Umbilical cord (tissue), 2 donors: ENCODE measurements around the gene NCF4. TPM values are rescaled to one million over a fixed set of nuclear protein-coding genes. Genes with fewer than 3 reads are reported as not detected.
A peak's percentile ranks its signal among the peaks of the same experiment; 100 is the strongest.

ENCODE experiments used
- DNase-seq: peaks from one replicate; pipeline ENCODE4 v3.0.0-alpha.2; 2015; ENCODE audit warnings: low spot score
- total RNA-seq: library from RNA; depleted of rRNA; stranded (reverse); fragments of >200 nt; gene quantifications from one replicate; pipeline ENCODE4 v1.2.3, GENCODE V29; 2014; ENCODE audit warnings: low replicate concordance; ENCODE audit not compliant: insufficient read depth

The NCF4 gene
- total RNA-seq, 1 donor from 2014 or later, result 13.5 TPM

DNA sequence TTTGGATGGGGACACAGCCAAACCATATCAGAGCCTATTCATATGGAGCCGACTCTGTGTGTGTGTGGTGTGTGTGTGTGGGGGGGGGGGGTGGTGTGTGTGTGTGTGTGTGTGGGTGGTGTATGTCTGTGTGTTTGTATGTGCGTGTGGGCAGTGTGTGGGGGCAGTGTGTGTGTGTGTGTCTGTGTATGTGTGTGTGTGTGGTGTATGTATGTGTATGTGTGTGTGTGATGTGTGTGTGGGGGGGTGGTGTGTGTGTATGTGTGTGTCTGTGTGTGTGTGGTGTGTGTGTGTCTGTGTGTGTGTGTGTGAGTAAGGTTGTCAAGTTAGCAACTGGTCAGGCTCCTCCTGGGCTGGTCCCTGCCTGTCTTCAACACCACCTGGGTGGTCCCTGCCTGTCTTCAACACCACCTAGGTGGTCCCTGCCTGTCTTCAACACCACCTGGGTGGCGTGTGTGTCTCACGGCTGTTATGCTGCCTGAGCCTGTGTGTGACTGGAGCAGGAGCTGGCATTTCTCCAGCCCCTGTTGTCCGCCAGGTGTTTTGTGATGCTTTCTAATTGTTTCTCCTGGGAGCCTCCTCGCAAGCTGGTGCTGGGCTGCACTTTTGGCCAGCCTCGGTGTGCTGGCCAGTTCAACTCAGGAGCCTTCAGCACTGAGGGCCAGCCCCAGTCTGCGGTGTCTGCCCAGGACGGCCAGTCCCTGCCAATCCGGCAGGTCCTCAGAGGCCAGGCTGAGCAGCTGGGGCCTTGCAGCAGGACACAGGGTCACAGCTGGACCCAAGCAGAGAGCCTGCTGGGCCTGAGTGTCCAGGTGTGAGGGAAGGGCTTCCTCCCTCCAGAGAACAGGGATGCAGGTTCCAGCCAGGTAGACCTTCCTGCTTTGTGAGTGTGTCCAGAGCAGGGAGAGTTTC, 22.4 kb upstream of the NCF4 start:
- no peak for DNase-seq

DNA sequence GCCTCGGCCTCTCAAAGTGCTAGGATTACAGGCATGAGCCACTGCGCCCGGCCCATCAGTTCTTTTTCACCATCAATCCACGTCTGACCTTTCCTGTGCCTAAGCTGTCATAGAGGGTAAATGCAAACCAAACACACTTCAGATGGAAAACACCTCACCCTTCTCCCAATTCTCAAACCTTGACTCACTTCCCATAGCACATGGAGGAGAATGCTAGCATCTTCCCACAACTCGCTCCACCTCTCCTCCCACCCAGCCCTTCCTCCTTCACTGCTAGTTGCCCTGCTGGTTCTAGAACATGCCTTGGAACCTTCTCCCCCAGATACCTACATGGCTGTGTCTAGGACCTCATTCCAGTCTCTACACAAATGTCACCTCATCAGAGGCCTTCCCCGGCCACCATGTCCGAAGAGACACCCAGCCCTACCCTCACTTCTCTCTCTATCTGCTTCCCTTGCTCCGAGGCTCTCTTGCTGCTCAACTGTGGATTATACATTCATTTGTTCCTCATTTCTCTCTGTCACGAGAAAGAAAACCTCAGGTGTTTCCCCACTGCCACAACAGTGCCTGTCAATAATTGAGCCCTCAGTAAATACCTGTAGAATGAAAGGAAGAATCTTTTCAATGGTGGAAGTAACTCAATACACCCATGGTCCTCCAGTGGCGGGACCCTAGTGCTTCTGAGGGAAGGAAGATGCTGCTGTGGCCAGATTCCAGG, 21.3 kb upstream of the NCF4 start:
- DNase-seq, result no peak

DNA sequence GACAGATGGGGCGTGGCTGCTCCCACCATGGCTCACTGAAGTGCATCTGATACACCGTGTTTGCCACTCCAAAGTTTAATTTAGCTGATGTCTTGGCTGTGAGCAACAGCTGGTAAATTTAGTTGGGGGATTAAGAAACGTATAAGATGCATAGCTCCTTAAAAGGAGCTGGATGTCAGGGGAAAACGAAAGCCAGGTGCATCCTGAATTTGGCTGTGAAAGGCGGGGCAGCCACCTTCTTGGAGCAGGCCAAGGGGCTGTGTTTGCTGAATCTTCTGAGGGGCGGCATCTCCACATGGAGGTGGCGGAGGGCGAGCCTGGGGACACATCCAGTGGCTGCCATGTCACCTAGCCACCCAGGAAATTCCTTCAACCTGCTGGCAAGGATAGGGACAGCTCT, 20.7 kb upstream of the NCF4 start:
- no peak for DNase-seq

DNA sequence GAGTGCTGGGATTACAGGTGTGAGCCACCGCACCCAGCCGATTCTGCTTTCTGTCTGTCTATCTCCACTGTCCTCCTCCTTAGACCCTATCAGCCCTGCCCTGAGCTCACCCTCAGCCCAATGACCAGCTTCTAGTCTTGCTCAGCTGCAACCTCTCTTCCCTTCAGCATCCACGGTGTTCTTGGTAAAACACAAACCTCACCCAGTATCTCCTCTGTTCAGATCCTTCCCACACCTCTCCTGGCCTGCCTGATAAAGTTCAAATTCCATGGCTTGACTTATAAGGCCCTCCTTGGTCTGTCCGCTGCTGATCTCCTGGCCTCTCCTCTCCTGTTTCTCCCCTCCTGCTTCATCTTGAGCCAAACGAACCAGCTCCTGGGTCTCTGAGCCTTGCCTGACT, 14.5 kb upstream of the NCF4 start:
- no peak for DNase-seq

DNA sequence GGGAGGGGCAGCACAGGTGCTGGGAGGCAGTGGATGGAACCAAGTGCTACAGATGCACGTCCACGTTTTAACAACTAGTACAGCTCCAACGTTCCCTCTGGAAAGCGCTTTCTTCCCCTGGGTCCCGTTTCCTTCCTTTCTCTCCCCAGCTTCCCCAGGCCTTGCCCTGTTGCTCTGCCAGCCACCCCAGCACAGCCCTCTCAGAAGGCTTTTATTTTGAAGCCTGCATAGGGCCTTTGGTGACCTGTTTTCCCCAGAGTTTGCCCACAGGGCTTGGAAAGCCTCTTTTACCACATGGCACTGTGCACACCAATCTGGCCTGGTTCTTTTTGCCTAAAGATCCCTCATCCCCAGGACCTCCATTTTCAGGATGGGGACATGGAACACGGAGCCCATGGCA, 13.9 kb upstream of the NCF4 start:
- no peak for DNase-seq

DNA sequence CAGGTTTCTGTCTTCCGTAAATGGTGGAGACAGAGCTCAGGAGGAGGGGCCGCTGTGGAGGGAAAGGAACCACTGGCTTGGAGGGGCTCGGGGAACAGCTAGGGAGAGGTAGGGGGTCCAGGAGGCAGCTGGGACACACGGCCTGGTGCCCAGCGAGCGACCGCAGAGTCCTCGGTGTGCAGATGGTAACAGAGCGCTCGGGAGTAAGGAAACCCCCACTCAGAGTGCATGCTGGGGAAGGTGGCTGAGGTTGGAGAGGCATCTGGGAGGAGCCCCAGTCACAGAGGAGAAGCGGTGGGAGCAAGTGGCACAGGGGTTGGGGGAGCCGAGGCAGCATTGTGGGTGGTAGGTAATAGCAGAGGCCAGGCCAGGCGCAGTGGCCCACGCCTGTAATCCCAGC, 10.8 kb upstream of the NCF4 start:
- no peak for DNase-seq

DNA sequence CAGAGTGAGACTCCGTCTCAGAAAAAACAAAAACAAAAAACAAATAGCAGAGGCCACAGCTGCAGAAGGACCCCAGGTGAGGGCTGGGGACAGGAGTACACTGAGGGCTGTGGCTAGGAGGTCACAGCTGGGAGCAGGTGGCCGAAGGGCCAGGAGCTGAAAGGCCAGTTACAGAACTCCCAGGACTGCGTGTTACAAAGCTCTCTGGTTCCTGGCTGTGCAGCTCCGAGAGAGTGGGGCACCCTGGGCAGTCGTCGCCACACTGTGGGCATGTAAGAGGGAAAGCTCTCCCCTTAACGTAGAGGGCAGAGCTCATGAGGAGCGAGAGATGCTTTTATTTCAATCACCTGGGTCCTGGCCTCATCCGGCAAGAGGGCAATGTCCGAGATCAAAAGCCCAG, 10.1 kb upstream of the NCF4 start:
- DNase-seq, result no peak

DNA sequence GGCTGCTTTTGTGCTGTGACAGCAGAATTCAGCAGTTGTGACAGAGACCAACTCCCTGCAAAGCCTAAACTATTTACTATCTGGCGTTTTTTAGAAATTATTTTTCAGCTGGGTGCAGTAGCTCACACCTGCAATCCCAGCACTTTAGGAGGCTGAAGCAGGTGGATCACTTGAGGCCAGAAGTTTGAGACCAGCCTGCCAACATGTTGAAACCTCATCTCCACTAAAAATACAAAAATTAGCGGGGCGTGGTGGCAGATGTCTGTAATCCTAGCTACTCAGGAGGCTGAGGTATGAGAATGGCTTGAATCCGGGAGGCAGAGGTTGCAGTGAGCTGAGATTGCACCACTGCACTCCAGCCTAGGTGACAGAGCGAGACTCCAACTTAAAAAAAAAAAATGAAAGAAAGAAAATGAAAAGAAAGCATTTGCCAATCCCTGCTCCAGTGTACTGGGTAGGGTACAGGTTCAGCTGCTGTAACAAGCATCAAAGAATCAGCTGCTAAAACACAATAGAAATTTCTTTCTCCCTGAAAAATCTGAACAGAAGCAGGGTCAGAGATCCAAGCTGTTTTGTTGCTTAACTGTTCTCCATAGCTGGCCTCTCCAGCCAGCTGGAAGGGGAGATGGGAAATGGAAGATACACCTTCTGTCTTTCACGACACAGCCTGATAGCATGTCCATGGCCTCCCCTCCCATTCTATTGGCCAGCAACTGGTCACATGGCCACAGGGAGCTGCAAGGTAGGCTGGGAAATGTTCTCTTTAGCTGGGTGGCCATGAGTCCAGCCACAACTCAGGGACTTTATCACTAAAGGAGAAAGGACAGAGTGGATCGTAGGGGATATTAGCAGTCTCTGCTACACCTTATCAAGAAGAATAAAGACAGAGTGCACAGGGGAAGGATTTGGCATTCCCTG, 8.5 kb upstream of the NCF4 start:
- DNase-seq, result no peak

DNA sequence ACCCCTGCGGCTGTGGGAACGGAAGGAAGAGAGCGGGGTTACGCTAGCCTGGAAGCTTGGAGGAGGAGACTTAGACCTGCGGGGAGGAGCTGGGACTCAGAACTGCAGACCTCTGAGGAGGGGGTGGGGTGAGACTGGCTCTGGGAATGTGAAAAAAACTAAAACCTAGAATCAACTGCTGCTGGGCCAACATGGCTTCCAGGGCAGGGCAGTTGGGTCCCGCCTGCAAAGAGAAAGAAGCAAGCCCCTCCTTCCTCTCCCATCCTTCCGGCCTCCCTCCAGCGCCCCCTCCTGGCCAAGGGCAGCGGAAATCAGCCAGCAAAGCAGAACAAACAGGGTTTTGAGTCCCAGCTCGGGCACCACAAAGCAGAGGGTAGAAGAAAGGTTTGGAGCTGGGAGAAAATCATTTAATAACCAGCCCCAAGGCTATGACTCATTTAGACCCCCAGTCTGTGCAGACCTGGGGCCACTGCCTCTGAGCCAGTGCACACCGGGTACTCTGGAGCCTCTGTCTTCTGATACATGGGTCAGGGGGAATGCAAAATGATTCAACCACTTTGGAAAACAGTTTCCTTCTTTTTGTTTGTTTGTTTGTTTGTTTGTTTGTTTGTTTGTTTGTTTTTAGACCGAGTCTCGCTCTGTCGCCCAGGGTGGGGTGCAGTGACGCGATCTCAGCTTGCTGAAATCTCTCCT, 7.3 kb upstream of the NCF4 start:
- peak; percentile 26 for DNase-seq

DNA sequence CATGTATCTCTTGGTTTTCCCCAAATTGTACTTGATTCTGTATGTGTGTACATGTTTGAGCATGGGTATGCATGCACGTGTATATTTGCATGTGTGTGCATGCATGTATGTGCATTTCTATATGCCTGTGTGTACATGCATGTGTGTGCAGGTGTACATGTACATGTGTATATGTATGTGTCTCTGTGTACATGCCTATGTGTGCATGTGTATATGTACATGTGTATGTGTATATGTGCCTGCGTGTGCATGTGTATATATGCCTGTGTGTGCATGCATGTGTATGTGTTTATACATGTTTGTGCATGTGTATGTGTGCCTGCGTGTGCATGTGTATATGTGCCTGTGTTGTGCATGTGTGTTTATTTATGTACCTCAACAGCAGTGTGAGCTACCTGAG, 5.3 kb upstream of the NCF4 start:
- no peak for DNase-seq

DNA sequence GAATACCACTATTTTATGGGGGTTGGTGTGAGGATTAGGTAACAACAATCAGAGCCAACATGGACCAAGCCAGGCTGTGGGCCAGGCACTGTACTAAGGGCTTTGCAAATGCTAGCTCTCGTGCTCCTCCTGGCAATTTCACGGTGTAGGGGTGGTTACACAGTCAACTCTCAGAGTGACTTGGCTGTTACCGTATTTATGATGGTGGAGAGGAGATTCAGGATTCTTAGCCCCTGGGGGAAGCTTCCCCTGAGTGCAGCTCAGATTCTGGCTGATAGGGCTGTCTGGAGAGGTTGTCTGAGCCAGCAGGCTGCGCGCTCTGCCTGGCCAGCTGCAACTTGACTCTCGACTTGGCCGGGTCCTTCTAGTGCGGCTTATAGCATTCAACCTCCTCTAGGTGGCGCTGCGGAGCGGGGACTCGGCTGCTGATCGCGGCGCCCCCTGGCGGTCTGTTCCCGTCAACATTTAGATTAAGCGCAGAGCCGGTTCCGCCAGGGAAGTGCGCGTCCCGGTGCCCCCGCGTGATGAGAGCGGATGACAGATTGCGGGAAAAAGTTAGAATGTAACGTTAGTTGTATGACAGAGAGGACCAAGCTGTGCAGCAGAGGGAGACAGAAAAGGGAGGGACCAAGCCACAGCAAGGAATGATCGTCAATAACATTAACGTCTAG, 4.5 kb upstream of the NCF4 start:
- peak; percentile 91 for DNase-seq

DNA sequence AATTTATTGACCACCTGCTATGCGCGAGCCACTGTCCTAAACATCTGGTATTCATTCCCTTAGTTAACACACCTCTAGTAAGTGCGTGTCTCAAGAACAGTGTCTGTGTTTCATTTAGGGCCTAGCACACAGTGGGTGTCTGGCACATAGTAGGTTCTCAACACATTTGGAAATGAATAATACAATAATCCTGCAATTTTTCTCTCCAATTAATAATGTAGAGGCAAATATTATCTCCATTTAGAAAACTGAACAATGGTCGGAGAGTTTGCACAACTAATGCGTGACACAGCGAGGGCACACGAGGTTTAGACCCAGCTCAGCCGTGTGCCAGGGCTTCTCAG, 4.0 kb upstream of the NCF4 start:
- no peak for DNase-seq

DNA sequence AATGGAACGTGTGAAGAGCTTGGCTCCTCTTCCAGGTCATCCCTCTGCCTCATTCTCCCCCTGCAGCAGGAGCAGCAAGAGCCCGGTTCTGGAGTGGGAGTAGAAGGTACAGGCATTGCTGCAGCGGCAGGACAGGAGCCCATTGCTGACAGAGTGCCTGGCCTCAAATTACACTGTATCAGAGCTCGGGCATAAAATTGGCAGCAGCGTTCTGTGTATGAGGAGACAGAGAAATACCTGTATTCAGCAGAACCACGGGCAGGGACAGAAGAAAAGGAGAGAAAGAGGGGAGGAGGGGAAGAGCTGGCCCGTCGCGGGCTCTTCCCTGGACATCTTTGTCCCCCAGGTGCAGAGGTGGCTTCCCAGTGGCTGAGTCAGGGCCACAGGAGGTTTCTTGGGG, 2.6 kb upstream of the NCF4 start:
- DNase-seq, result no peak

DNA sequence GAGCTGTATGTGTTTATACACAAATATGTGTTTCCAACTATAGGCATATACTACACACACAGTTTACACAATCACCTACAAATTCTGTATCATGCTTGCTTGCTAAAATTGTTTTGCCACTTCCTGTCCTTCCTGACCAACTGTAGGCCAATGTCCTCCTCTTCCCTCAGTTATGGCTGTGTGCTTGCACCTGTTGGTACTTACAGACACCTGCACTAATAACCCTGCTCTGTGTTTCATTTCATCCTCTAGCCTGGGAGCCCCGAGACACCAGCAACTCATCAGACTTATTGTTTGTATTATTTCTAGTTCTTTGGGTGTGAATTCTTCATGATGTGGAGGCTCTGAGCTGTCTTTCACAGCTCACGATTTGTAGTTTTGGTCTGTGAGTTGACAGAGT, 1.8 kb upstream of the NCF4 start:
- DNase-seq, result no peak

DNA sequence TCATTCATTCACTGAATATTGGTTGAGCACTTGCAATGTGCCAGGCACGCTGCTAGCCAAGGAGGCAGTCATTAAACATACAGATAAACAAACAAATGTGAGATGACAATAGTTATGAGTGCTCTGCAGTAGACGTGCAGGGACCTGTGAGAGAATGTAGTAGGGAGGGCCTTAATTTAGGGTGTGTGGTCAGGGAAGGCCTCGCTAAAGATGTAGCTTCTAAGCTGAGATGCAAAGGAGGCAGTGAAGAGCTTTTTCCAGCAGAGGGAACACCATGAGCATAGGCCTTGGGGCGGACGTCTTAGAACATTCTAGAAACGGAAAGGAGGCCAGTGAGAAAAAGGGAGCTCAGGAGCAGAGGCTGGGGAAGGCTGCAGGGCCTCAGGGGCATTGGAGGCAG, 789 bp upstream of the NCF4 start:
- peak; percentile 15 for DNase-seq

DNA sequence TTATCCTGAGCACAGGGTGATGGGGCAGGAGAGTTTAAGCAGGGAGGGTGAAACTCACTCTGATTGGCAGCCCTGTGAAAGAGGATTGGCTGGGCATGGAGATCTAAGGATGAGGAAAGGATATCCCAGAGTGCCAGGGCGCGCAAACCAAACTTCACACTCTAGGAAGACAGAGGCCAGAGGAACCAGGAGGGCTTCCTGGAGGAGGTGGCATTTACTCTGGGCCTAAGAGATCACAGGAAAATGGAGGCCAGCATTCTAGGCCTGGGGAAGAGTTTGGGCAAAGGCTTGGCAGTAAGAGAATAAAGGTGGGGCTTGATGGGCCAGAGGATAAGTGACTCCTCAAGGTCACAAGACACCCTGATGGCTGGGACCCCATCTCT, 377 bp upstream of the NCF4 start:
- DNase-seq, result no peak

DNA sequence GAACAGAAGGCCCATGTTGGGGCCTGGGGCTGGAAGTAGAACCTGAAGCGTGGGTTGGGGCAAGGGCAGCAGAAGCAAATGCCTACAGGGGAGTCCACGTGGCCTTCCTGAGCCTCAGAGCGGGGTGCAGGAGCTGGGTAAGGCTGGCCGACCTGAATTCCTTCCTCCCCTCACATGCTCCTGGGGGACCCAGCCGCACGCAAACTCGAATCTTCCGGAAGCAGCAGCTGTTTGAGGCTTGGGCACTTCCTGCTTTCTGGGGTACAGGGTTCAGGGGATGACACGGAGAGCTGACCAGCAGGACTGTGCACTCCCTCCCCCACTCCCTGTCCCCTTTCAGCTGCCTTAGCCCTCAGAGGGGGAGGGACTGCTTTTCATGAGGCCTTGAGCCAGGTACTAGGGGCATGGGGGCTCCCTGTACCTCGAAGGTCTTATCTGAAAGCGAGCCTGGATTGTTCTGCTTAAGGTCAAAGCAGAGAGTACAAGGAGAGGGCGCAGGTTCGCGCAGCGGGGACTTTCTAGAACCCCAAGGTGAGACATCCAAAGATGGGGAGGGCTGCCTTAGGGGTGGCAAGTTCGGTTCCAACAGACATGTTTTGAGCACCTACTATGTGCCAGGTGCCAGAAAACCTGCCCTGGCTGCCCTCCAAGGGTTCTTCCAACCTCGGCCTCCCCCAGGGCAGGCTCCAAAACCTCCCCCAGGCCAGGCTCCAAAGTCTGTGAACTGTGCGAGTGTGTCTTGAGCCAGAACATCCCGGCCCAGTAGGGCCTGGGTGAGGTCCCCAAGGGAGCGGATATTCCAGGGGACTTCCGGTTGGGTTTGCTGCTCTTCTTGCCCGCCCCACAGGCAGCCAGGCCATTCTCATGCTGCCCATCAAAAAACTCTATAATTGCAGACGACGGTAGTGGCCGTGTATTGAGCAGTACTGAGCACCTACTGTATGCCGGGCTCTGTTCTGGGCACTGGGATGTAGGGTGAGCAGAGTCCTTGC, 1.7 kb downstream of the NCF4 start:
- no peak for DNase-seq

DNA sequence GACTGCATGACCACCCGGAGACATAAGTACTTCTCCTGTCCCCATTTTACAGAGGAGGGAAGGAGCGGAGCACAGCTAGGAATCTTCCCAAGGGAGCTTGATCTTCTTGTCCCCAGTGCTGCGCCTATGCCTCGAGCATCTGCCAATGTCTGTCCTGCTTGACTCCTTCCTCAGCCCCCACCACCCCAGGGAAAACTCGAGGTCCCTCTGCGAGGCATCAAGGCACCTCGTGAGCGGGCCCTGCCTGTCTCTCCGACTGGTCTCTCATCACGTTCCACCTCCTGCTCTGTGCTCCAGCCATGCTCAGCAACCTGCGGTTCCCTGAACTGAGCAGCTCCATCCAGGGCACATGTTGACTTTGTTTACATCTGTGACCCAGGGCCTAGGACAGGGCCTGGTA, 2.5 kb downstream of the NCF4 start:
- no peak for DNase-seq

DNA sequence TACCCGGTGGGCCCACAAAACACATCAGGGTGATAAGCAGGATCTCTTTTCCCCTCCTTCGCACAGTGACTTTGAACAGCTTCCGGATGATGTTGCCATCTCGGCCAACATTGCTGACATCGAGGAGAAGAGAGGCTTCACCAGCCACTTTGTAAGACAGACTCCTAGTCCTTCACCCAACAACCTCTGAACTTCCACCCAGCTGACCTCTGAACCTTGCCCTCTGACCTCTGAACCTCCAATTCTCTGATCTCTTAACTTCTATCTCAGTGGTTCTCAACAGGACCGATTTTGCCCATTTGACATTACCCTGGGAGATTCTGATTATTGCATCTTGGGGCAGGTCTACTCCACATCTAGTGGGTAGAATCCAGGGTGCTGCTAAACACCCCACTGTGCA, 3.2 kb downstream of the NCF4 start:
- DNase-seq, result no peak
